ENCODE measurements around the gene ZFYVE9. TPM values are rescaled to one million over a fixed set of nuclear protein-coding genes. Genes with fewer than 3 reads are reported as not detected.

ZFYVE9 gene
- total RNA-seq, 1 experiment from 2014 or later, result 28.4 TPM

DNA sequence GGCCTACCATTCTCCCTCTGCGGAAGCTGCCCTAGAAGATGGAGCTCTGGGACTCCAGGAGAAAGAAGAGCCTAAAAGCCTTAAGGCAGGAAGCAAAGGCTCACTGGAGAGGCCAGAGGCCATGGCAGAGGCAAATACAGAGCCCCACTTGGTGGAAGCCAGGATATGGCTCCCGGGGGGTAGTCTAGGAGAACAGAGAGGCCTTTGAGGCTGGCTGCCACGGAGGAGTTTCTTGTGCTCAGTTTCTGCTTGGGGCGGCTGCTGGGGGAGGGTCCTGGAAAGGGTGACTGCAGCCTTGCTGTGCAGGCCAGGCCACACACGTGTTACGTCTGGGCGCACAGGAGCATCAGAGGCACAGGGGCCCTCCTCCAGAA, 218.7 kb downstream of the ZFYVE9 start:
- Mint-ChIP-seq H3K4me1 (peaks cover 9 to 13% of the 10 kb centered on the region in 2 experiments), H3K36me3 (ENCODE audit: insufficient read depth in 1 of 3, low read depth in 3 of 3) (peaks cover 31 to 84% (median 75%) of the 10 kb centered on the region in 3 experiments), H3K9me3 (no peaks in the 10 kb centered on the region), H3K27ac (no peak overlapping the region; a peak in 1 of 7 replicates), H3K4me3 (no peak overlapping the region), H3K27me3 (ENCODE audit: low read depth) (no peaks in the 10 kb centered on the region)
- no peak overlapping the region for H2BK120ac ChIP-seq (ENCODE audit: low read depth, low read length, poor library complexity, severe bottlenecking)
- no peak overlapping the region for H2BK20ac ChIP-seq (ENCODE audit: low read depth, low read length, poor library complexity, severe bottlenecking)
- H2BK12ac ChIP-seq (ENCODE audit: insufficient read length, low read depth, low read length), result no peak overlapping the region
- H3K56ac ChIP-seq (ENCODE audit: insufficient read length, low read depth, low read length), result no peak overlapping the region
- H4K91ac ChIP-seq (ENCODE audit: insufficient read length, low read depth, low read length), result no peak overlapping the region
- no peak overlapping the region for H2BK5ac ChIP-seq (ENCODE audit: insufficient read length, low read length)
- no peaks in the 10 kb centered on the region for H3K79me1 ChIP-seq (ENCODE audit: insufficient read depth, low read depth, low read length, poor library complexity, severe bottlenecking)
- H3T11ph ChIP-seq (ENCODE audit: low read length), result no peak overlapping the region
- H4K20me1 ChIP-seq (ENCODE audit: control insufficient read depth, insufficient read depth, insufficient read length), result no peaks in the 10 kb centered on the region
- H3K18ac ChIP-seq (ENCODE audit: insufficient read length, low read depth, low read length), result no peak overlapping the region
- no peak overlapping the region for H3K27ac ChIP-seq (ENCODE audit: insufficient read length, low read depth, low read length)
- no peak overlapping the region for H2AK5ac ChIP-seq (ENCODE audit: insufficient read length, low read length)
- no peak overlapping the region for H3K14ac ChIP-seq (ENCODE audit: insufficient read depth, low read length)
- H3K9ac ChIP-seq (ENCODE audit: extremely low read depth, insufficient read length, low read length), result no peak overlapping the region
- H3K4me1 ChIP-seq (ENCODE audit: insufficient read depth, low read length), result no peaks in the 10 kb centered on the region
- no peak overlapping the region for H3K4me2 ChIP-seq (ENCODE audit: insufficient read depth, insufficient read length, low read length)
- no peak overlapping the region for H3K23ac ChIP-seq (ENCODE audit: insufficient read length, low read depth, low read length)
- H4K8ac ChIP-seq (replicated peaks; ENCODE audit: insufficient read length, low read depth, low read length), result no peak overlapping the region
- H4K5ac ChIP-seq (ENCODE audit: insufficient read length, low read depth, low read length), result no peak overlapping the region
- no peaks in the 10 kb centered on the region for H3K27me3 ChIP-seq (ENCODE audit: insufficient read depth, low read length)
- H3K4ac ChIP-seq (ENCODE audit: low read depth, low read length), result no peak overlapping the region
- peaks cover 5% of the 10 kb centered on the region for H3K23me2 ChIP-seq (ENCODE audit: insufficient read length, low read depth, low read length, poor library complexity, severe bottlenecking)
- no CpG with 5 or more reads among the region's 7 CpGs for WGBS (ENCODE audit: extremely low coverage, insufficient read length, low lambda C conversion rate)
- H2AFZ ChIP-seq (ENCODE audit: low read length), result no peak overlapping the region
- no peak for DNase-seq
- H2BK15ac ChIP-seq (ENCODE audit: low read depth, low read length), result no peak overlapping the region
- H3K79me2 ChIP-seq (ENCODE audit: insufficient read depth, low read length), result no peaks in the 10 kb centered on the region
- TF ChIP-seq, protein P1, sequence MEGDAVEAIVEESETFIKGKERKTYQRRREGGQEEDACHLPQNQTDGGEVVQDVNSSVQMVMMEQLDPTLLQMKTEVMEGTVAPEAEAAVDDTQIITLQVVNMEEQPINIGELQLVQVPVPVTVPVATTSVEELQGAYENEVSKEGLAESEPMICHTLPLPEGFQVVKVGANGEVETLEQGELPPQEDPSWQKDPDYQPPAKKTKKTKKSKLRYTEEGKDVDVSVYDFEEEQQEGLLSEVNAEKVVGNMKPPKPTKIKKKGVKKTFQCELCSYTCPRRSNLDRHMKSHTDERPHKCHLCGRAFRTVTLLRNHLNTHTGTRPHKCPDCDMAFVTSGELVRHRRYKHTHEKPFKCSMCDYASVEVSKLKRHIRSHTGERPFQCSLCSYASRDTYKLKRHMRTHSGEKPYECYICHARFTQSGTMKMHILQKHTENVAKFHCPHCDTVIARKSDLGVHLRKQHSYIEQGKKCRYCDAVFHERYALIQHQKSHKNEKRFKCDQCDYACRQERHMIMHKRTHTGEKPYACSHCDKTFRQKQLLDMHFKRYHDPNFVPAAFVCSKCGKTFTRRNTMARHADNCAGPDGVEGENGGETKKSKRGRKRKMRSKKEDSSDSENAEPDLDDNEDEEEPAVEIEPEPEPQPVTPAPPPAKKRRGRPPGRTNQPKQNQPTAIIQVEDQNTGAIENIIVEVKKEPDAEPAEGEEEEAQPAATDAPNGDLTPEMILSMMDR (conservative IDR thresholded peaks at IDR 0.05), result no peak
- no peaks in the 10 kb centered on the region for H3K9me3 ChIP-seq (ENCODE audit: control insufficient read depth, low read depth, low read length)
